ENCODE measurements around the gene NUDT14.

GRCh38 chr14:105213361-105213760, 32.2 kb upstream of the NUDT14 start:
- TF ChIP-seq GATA3 (IDR thresholded peaks at IDR 0.05; ENCODE audit: low read depth, low read length) (no peak), GATA2 (IDR thresholded peaks at IDR 0.05; ENCODE audit: low read depth, low read length) (no peak)

All from SH-SY5Y (cell line).